DMS153 treated with DMSO at 0.1 percent for 48 hours (cell line): ENCODE data around the gene ZC3H7A.
"Not testable (repeated sequence)": the region's sequence is repeated elsewhere in the genome, so short reads cannot be mapped to it uniquely, and the experiment has no call there.

ENCODE experiments used
- DNase-seq: peaks from one replicate; lab custom pipeline; 2025; ENCODE audit not compliant: unreplicated experiment; lab: John Stamatoyannopoulos, UW

ZC3H7A gene

DNA sequence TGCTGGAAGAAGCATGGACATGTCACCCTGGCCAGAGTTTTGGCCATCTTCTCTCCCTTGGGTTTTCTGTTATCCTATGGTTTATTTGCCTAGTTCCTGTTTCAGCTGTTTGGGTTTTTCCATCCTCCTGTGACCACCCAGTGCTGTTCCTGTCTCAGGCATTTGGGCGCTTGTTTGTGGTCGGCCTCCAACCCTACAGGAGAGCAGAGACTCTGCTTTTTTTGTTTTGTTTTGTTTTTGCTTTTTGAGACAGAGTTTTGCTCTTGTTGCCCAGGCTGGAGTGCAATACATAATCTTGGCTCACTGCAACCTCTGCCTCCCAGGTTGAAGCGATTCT is 3.3 kb upstream of the ZC3H7A start:
- DNase-seq, result no peak

DNA sequence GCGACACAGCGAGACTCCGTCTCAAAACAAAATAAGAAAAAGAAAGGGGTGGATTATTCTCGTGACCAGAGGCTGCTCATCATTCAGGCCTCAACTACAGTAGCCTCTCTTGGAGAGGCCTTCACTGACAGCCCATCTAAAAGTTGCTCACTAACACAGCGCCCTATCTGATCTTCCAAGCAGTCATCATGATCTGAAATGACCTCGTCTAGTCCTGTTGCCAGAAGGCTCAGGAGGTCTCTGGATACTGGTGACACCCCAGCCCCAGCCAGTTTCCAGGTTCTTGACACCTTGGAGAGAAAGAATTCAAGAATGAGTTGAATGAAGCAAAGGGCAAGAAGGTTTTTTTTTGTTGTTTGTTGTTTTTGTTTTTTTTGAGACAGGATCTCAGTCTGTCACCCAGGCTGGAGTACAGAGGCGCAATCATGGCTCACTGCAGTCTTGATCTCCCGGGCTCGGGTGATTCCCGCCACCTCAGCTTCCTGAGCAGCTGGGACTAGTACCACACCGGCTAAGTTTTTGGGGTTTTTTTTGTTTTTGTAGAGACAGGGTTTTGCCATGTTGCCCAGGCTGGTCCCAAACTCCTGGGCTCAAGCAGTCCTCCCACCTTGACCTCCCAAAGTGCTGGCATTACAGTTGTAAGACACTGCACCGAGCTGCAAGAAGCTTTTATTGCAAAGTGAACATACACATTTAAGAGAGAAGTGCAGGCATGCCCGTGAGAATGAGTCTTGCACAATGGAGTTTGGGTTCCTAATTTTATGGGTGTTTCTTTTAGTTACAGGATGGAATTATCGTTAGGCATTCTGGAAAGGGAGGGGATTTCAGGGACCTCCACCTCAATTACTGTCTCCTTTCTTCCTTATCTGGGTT is 2.7 kb upstream of the ZC3H7A start:
- DNase-seq, result no peak

DNA sequence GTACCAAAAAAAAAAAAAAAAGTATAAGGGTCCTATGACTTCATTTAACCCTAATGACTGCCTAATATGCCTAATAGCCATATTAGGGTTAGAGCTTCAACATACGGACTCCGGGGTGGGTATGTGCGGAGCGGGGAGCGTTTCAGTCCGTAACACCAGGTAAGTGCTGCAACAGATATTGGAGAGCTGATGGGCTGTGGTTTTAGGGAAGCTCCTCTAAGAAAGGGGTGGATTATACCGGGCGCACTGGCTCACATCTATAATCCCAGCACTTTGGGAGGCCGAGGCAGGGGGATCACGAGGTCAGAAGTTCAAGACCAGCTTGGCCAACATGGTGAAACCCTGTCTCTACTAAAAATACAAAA is 1.9 kb upstream of the ZC3H7A start:
- DNase-seq, result no peak

DNA sequence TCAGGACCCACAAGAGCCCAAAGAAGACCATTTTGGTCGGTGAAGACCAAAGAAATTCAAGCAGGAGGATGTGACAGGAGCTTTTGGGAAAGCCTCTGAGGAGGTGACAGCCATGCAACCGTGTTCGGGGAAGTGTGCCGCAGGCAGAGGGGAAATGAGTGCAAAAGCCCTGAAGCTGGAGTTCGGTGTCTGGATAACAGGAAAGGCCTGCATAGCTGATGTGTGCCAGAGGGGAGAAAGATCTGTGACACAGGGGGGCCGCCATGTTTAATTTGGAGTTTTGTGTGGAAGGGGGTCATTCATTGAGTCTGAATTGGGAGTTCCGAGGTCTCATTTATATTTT is 870 bp upstream of the ZC3H7A start:
- DNase-seq, result no peak

DNA sequence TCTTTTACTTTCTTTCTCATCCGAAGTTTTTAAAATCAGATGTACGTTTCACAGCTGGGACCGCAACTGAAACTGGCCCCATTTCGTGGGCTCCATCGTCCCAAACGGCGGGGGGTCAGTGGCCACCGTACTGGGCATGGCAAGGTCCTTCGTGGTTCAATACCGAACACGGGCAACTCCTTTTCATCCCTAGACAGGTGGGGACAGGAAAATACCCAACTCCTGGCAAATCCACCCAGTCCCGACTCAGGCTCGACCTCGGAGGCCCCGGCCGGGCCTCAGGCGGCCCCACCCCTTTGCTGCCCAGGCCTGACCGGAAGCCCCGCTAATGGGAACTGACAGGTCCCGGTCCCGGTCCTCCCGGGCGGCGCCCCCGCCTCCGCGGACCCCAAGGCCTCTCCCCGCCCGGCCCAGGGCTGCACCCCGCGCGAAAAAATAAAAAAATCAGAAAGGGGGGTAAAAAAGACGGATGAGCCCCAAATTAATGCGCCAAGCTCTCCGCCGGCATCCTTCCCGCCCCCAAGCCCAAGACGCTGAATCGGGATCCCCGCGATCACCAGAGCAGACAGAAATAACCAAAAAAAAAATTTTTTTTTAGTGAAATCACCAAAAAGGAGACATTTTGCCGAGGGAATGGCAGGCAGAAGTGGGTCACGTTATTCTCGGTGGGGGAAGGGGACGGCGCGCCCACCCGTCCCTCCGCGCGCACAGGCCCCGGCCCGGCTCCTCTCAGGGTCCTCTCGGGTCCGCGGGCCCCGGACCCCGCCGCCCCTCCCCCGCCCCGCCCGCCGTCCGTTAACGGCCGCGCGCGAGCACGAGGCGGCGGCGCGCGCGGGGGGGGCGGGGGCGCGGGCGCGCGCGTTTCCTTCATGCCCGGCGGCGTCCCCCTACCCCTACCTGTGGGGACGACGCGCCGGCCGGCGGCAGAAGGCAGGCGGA is 562 bp downstream of the ZC3H7A start:
- DNase-seq, result no peak

DNA sequence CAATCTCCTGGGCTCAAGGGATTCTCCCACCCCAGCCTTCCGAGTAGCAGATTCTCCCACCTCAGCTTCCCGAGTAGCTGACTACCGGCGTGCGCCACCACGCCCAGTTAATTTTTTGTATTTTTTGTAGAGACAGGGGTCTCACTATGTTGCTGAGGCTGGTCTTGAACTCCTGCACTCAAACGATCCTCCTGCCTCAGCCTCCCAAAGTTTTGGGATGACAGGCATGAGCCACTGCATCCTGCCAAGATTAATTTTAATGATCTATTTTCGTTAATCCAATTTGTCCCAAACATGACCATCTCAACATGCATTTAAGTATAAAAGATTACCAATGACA is 1.2 kb downstream of the ZC3H7A start:
- no peak for DNase-seq

DNA sequence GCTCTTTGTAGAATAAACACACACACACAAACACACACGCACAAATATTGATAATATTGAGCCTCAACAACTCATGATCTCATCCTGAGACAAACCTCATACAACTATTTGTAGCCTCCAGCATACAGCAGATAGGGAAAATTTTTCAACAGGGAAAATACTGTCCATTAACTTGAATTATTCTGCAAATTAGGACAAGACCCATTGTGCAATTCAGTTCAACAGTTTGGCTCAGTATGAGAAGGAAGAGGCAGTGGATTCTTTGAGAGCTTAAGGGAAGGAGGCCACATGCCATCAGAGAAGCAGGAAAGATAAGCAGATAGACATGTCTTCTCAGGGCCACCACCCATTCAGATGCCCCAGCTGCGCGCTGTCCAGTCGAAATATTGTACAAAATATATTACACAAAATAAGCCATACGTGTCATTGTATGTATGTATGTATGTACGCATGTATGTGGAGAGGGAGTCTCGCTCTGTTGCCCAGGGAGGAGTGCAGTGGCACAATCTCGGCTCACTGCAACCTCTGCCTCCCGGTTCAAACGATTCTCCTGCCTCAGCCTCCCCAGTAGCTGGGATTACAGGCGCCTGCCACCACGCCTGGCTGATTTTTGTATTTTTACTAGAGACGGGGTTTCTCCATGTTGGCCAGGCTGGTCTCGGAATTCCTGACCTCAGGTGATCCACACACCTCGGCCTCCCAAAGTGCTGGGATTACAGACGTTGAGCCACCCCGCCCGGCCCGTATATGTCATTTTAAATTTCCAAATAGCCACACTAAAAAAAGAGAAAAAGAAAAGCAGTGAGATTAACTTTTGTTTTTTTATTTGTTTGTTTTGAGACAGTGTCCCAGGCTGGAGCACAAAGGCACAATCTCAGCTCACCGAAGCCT is 1.8 kb downstream of the ZC3H7A start:
- DNase-seq, result no peak

DNA sequence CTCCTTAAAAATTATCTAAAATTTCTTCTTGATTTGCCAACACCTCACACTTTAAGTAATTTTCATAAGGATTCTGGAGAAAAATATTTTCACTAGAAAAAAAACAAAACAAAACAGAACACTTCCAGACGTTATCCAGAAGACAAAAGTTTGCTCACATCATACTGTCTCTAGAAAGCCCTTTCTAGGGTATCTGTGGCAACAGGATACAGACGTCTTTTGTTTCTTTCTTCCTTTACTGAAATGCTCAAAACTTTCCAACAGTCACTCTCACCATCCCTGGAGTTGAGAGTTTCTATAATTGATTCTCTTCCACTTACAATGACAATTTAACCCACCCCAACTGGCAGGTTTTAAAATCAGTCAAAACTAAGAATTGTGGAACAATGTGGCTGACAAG is 2.6 kb downstream of the ZC3H7A start:
- no peak for DNase-seq

DNA sequence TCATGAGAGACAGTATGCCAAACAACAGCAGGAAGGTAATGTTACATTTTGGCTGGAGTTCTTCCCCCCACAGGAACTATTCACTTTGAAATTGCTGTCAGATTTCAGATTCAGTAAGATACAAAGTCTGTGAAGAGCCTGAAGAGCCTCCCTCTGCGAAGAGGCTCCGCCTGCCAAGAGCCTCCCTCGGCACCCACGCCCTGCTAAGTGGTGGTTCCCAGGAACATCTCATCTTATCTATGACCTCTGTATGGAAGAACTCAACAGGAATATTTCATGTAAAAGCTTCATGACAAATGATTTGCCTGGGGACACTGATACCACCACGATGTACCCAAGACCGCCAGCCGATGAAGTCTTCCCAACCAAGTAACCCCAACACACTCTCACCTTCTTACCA is 3.2 kb downstream of the ZC3H7A start:
- DNase-seq, result peak; percentile 20

DNA sequence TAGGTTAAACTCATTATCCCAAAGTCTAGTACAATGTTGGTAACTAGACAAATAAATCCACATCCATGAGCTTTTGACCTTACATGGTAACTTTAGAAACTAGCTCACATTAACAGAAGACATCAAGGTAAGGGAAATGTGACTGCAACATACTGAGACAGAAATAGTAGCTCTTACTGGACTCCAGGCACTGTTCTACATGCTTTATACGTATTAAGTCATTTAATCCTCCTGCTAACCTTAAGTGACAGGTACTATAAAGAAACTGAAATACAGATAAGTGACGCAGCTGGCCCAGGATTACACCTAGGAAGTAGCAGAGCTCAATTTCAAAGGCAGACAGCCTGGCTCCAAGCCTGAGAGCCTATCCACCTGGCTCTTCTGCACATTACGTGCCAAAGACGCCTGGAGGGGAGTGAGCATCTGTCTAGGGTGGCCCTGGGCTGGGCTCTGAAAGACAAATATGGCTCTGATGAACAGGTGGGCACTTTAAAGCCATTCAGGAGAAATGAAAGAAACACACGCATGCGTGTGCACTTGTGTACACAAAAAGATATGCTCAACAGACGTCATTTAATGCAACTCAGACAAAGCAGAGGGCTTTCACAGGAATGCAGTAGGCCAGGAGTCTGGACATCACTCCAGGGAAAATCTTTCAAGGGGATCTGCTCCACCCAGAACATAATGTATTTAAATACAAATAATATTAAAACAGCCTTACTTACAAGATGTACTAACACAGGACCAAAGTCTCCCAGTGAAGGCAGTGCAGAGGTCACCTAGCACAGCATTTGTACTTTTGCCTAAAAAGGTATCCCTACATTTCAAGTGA is 4.4 kb downstream of the ZC3H7A start:
- DNase-seq, result peak; percentile 94

DNA sequence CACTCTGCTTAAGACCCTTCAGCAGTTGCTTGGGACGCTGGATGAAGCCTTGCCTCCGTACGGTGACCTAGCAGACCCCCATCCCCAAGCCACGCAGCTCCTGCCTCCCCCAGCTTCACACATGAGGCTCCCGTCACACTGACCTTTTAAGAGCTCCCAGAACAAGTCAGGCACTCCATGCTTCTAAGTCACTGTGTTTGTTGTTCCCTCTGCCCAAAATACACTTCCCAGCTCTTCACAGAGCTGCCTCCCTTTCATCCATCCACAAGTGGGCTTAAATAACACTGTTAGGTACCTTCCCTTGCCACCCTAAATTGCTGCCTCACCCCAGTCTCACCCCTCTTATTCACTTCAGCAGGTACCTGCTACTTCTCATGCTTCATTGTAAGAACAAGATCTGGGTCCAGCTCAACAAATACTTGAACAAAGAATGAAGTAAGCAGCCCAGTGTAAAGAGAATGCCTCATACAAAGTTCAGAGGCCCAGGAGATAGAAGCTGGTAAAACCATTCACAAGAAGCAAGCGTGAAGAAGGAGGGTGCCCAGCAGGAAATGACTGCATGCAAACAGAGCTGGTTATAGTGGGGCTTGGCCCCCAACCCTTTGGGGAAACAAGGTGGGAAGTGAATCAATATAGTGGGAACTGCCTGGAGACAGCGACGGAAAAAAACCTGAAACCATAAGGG is 5.8 kb downstream of the ZC3H7A start:
- peak; percentile 57 for DNase-seq

DNA sequence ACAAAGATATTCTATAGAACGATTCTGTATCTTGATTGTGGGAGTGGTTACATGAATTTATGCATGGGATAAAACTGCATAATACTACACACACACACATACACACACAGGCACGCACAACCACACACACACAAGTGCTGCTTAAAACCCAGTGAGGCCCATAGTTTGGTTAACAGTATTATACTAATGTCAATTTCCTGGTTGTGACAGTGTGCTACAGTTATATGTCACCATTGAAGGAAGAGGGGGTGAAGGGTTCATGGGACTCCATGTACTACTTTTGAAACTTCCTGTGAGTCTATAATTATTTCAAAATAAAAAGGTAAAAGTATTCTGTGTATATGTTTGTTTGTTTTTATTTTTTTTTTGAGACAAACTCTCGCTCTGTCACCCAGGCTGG is 8.1 kb downstream of the ZC3H7A start:
- no peak for DNase-seq

DNA sequence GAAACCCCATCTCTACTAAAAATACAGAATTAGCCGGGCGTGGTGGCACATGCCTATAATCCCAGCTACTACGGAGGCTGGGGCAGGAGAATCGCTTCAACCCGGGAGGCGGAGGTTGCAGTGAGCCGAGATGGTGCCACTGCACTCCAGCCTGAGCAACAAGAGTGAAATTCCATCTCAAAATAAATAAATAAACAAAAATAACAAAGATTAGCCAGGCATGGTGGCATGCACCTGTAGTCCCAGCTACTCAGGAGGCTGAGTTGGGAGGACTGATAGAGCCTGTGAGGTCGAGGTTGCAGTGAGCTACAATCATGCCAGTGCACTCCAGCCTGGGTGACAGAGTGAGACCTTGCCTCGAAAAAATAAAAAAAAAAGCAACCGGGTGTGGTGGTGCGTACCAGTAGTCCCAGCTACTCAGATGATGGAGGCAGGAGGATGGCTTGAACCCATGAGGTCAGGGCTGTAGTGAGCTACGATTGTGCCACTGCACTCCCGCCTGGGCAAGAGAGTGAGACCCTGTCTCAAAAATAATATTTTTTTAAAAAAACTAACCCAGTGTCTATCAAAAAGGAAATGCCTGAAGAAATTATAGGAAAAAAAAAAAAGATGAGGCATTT is 12.0 kb downstream of the ZC3H7A start:
- not testable (repeated sequence) for DNase-seq

DNA sequence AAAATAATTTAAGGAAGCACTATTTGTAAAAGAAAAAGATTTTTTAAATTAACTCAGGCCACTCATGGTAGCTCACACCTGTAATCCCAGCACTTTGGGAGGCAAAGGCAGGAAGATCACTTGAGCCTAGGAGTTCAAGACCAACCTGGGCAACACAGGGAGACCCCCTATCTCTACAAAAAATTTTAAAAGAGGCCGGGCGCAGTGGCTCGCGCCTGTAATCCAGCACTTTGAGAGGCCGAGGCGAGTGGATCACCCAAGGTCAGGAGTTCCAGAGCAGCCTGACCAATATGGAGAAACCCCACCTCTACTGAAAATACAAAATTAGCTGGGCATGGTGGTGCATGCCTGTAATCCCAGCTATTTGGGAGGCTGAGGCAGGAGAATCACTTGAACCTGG is 12.7 kb downstream of the ZC3H7A start:
- DNase-seq, result not testable (repeated sequence)

DNA sequence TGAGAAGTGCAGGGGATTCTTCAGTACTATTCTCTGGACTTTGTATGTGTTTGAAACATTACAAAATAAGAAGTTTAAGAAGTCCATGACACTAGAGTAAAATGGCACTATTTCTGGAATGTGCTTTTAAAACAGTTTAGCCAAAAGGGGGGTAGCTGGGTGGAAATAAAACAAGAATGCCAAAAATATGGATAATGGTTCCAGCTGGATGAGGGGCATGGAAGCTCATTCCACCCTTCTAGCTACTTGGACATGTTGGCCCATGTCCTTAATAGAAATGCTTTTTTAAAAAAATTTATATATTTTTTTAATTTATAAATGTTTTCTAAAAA is 13.1 kb downstream of the ZC3H7A start:
- no peak for DNase-seq

DNA sequence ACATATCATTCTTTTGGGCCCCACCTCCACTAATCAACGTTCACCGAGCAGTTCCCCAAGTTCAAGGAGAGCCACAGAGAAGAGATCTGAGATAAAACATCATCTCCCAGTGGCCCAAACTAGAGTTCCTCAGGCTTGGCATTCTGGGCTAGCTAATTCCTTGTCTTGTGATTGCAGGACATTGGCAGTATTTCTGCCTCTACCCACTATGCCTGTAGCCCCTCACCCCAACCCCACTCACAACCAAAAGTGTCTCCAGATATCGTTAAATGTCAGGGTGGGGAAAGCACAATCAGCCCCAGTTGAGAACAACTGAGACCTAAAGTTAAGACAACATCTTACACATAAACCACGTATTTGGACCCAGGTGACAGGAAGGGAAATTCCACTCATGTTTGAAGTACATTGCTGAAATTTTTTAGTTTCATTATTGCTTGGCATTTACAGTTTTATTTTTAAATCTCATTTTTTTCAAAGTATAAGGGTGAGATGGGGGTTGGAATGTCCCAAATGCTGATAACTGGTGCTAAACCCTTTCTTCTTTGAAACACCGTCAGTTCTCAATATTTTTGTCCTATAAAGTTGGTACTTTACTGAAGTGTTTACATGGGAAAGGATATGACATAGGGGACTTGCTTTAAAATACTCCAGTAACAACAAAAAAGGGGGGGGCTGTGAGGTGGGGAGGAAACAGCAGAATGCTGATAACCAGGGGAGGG is 13.6 kb downstream of the ZC3H7A start:
- no peak for DNase-seq

DNA sequence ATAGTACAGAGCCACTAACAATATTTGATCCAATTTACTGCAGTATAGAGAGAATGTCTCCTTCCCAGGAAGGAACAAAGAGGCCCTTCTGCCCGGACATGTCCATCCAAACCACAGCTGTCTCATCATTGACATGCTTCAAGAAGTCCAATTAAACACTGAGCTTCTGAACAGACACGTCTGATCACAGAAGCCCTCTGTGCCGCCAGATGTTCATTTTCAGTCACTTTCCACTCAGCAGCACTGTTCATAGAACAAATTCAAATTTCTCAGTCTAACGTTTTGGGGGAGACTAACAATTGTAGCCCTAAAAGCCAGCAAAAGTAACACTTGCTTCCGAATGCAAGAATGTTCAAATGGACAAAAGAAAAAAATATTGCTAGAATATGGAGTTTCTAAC is 15.3 kb downstream of the ZC3H7A start:
- DNase-seq, result peak; percentile 26

DNA sequence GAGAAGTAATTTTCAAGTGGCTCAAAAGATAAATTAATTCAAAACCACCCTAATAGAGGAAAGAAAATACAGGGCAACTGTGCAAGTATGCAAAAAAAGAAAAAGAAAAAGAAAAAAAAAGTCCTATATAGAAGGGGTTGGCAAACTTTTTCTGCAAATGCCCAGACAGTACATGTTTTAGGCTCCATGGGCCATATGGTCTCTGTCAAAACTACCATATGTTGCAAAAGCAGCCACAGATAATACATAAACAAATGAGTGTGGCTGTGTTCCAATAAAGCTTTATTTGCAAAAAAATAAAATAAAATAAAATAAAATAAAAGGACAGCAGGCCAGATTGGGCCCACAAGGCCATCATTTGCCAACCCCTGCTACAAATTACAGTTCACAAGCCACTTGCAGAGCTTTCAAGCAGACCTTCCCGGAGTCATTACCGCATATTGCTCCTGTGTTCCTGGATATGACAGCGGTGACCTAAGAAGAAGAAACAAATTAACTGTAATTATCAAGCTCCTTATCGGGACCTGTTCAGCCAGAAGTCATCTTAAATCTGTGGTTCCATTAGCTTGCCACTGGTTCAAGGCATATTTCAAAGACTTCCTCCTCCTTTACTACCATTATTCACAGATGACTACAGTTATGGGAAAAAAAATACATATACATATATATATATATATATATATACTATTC is 15.9 kb downstream of the ZC3H7A start:
- no peak for DNase-seq
